ENCODE data around the gene PLOD3. TPM values are rescaled to one million over a fixed set of nuclear protein-coding genes. Genes with fewer than 3 reads are reported as not detected.

Gene PLOD3
- total RNA-seq, 1 experiment from 2014 or later, result 71.3 TPM

- no peak for DNase-seq (ENCODE audit: low read depth in 1 of 2, low spot score in 2 of 2)
- H3K27ac ChIP-seq, result no peak overlapping the region
Observed at GRCh38 chr7:101165958-101166647, 51.3 kb downstream of the PLOD3 start.

GRCh38 chr7:101165075-101165957 is 52.1 kb downstream of the PLOD3 start, which contains the start of gene VGF:
Gene VGF (minus strand): TSS chr7:101165569. CDS start chr7:101164843, 726 bp downstream.
- H3K27ac ChIP-seq, result no peak within 1 kb of the TSS
- peak; percentile 91 to 92 for DNase-seq (ENCODE audit: low read depth in 1 of 2, low spot score in 2 of 2)
- H3K4me1 ChIP-seq (replicated peaks), result peaks cover 47% of the 10 kb centered on the region
- peaks cover 8% of the 10 kb centered on the region; the same call in 1 of the 2 replicates for H3K9me3 ChIP-seq (replicated peaks)
- H3K4me3 ChIP-seq, result no peak within 1 kb of the TSS
- H3K27me3 ChIP-seq (replicated peaks), result peaks cover 74% of the 10 kb centered on the region
- H3K36me3 ChIP-seq, result no peaks in the 10 kb centered on the region

More at GRCh38 chr7:101165958-101166647, 51.3 kb downstream of the PLOD3 start:
- Histone ChIP-seq H3K9me3 (replicated peaks) (peaks cover 8% of the 10 kb centered on the region; the same call in 1 of the 2 replicates), H3K27me3 (replicated peaks) (peaks cover 82% of the 10 kb centered on the region), H3K4me1 (replicated peaks) (peaks cover 47% of the 10 kb centered on the region), H3K36me3 (no peaks in the 10 kb centered on the region), H3K4me3 (no peak overlapping the region)

- Histone ChIP-seq H3K4me3 (no peak overlapping the region), H3K9me3 (replicated peaks) (peaks cover 8% of the 10 kb centered on the region; the same call in 1 of the 2 replicates), H3K27ac (no peak overlapping the region), H3K4me1 (replicated peaks) (peaks cover 44% of the 10 kb centered on the region), H3K36me3 (peaks cover 6% of the 10 kb centered on the region), H3K27me3 (replicated peaks) (peaks cover 64% of the 10 kb centered on the region)
- DNase-seq (ENCODE audit: low read depth in 1 of 2, low spot score in 2 of 2), result peak; percentile 44 to 69
Observed at GRCh38 chr7:101164071-101164840, 53.1 kb downstream of the PLOD3 start.

GRCh38 chr7:101163279-101164070 is 53.9 kb downstream of the PLOD3 start:
- H3K36me3 ChIP-seq, result peaks cover 12% of the 10 kb centered on the region
- H3K4me1 ChIP-seq (replicated peaks), result peaks cover 39% of the 10 kb centered on the region
- H3K4me3 ChIP-seq, result no peak overlapping the region
- no peak overlapping the region for H3K27ac ChIP-seq
- peaks cover 56% of the 10 kb centered on the region for H3K27me3 ChIP-seq (replicated peaks)
- peaks cover 8% of the 10 kb centered on the region; the same call in 1 of the 2 replicates for H3K9me3 ChIP-seq (replicated peaks)
- no peak for DNase-seq (ENCODE audit: low read depth in 1 of 2, low spot score in 2 of 2)

GRCh38 chr7:101162551-101163278 is 54.7 kb downstream of the PLOD3 start:
- H3K9me3 ChIP-seq (replicated peaks), result peaks cover 8% of the 10 kb centered on the region; the same call in 1 of the 2 replicates
- peaks cover 50% of the 10 kb centered on the region for H3K27me3 ChIP-seq (replicated peaks)
- H3K27ac ChIP-seq, result no peak overlapping the region
- no peak for DNase-seq (ENCODE audit: low read depth in 1 of 2, low spot score in 2 of 2)
- peak overlapping the region; percentile 12; the same call in 1 of the 2 replicates for H3K4me3 ChIP-seq
- H3K4me1 ChIP-seq (replicated peaks), result peaks cover 39% of the 10 kb centered on the region
- peaks cover 12% of the 10 kb centered on the region for H3K36me3 ChIP-seq

GRCh38 chr7:101161692-101162471 is 55.5 kb downstream of the PLOD3 start:
- DNase-seq (ENCODE audit: low read depth in 1 of 2, low spot score in 2 of 2), result no peak
- Histone ChIP-seq H3K27me3 (replicated peaks) (peaks cover 42% of the 10 kb centered on the region), H3K4me3 (no peak overlapping the region), H3K4me1 (replicated peaks) (peaks cover 39% of the 10 kb centered on the region), H3K9me3 (replicated peaks) (peaks cover 8% of the 10 kb centered on the region; the same call in 1 of the 2 replicates), H3K27ac (no peak overlapping the region), H3K36me3 (peaks cover 18% of the 10 kb centered on the region)

GRCh38 chr7:101160910-101161309 is 56.5 kb downstream of the PLOD3 start:
- peaks cover 37% of the 10 kb centered on the region for H3K4me1 ChIP-seq (replicated peaks)
- peaks cover 8% of the 10 kb centered on the region; the same call in 1 of the 2 replicates for H3K9me3 ChIP-seq (replicated peaks)
- DNase-seq (ENCODE audit: low read depth in 1 of 2, low spot score in 2 of 2), result no peak
- no peak overlapping the region for H3K4me3 ChIP-seq
- H3K36me3 ChIP-seq, result peaks cover 18% of the 10 kb centered on the region
- H3K27ac ChIP-seq, result no peak overlapping the region
- H3K27me3 ChIP-seq (replicated peaks), result peaks cover 37% of the 10 kb centered on the region

- Histone ChIP-seq H3K27me3 (replicated peaks) (peaks cover 28% of the 10 kb centered on the region), H3K4me1 (replicated peaks) (peaks cover 34% of the 10 kb centered on the region)
Observed at GRCh38 chr7:101159696-101160674, 57.4 kb downstream of the PLOD3 start.

GRCh38 chr7:101156866-101157589 is 60.4 kb downstream of the PLOD3 start:
- no peak overlapping the region for H3K4me3 ChIP-seq
- peaks cover 12% of the 10 kb centered on the region for H3K4me1 ChIP-seq (replicated peaks)
- no peaks in the 10 kb centered on the region; the same call in 1 of the 2 replicates for H3K9me3 ChIP-seq (replicated peaks)
- DNase-seq (ENCODE audit: low read depth in 1 of 2, low spot score in 2 of 2), result no peak
- H3K27me3 ChIP-seq (replicated peaks), result peaks cover 4% of the 10 kb centered on the region; the same call in 1 of the 2 replicates
- no peak overlapping the region for H3K27ac ChIP-seq
- peaks cover 18% of the 10 kb centered on the region for H3K36me3 ChIP-seq

More at GRCh38 chr7:101159696-101160674, 57.4 kb downstream of the PLOD3 start:
- DNase-seq (ENCODE audit: low read depth in 1 of 2, low spot score in 2 of 2), result no peak
- Histone ChIP-seq H3K27ac (no peak overlapping the region), H3K36me3 (peaks cover 18% of the 10 kb centered on the region), H3K9me3 (replicated peaks) (0 out of 2 replicates have a peak, but pooled peaks cover 8% of the 10 kb centered on the region), H3K4me3 (no peak overlapping the region)

- H3K4me1 ChIP-seq (replicated peaks), result peaks cover 12% of the 10 kb centered on the region
- H3K9me3 ChIP-seq (replicated peaks), result no peaks in the 10 kb centered on the region; the same call in 1 of the 2 replicates
- DNase-seq (ENCODE audit: low read depth in 1 of 2, low spot score in 2 of 2), result no peak
- no peak overlapping the region for H3K27ac ChIP-seq
- peaks cover 18% of the 10 kb centered on the region for H3K36me3 ChIP-seq
- H3K27me3 ChIP-seq (replicated peaks), result 0 out of 2 replicates have a peak, but pooled peaks cover 2% of the 10 kb centered on the region
- no peak overlapping the region for H3K4me3 ChIP-seq
Observed at GRCh38 chr7:101156277-101156676, 61.1 kb downstream of the PLOD3 start.

All from SJSA1 (cell line).